ENCODE data around the gene MED9.

Gene MED9

DNA sequence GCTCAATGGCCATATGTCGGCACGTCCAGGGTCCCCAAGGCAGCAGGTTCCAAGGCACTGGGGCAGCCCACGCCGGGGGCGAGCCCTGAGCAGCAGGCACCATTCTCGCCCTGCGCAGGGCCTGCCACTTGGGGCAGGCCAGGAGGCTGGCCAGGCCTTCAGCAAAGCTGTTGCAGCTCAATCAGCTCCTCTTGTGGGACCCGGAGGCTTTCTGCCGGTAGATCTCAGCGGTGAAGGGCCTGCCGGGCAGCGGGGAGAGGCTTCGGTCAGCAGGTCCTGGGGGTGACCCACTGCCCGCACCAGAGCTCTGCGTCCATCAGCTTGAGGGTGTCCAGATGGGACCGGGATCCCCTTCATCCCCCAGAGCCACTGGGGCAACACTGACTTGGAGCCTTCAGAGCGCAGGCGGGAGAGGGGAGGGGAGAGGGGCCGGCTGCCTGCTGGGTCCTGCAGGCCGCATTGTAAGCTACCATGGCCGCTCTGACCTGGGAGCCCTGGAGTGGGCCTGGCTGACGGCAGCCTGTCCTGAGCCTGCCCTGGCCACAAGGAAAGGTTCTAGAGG lies 28.9 kb downstream of the MED9 start:
- Histone ChIP-seq H3K27me3 (ENCODE audit: control insufficient read depth, low read length) (no peaks in the 10 kb centered on the region), H3K4me1 (ENCODE audit: control insufficient read depth, low read length) (peaks cover 5% of the 10 kb centered on the region; the same call in 1 of the 2 replicates), H3K4me3 (ENCODE audit: low read length) (no peak overlapping the region), H3K36me3 (ENCODE audit: control insufficient read depth, low read length) (no peaks in the 10 kb centered on the region), H3K9me2 (replicated peaks; ENCODE audit: control insufficient read depth, low read length) (no peaks in the 10 kb centered on the region), H3K4me2 (ENCODE audit: low read length) (no peak overlapping the region), H4K20me1 (ENCODE audit: control insufficient read depth, insufficient read depth, low read depth, low read length) (no peaks in the 10 kb centered on the region), H3K79me2 (ENCODE audit: control insufficient read depth, low read length) (no peaks in the 10 kb centered on the region), H3F3A (ENCODE audit: control insufficient read depth, insufficient read depth) (no peaks in the 10 kb centered on the region), H3K27ac (ENCODE audit: low read depth, low read length) (no peak overlapping the region), H3K9me3 (ENCODE audit: control insufficient read depth, insufficient read depth, low read length) (no peaks in the 10 kb centered on the region)
- TF ChIP-seq CTCF (IDR thresholded peaks at IDR 0.05; ENCODE audit: low read depth, low read length, poor library complexity, severe bottlenecking) (no peak), EZH2phosphoT487 (IDR thresholded peaks at IDR 0.05; ENCODE audit: borderline replicate concordance, low read length) (no peak)

GRCh38 chr17:17506181-17506741 lies 29.5 kb downstream of the MED9 start:
- Histone ChIP-seq H3K4me1 (ENCODE audit: control insufficient read depth, low read length) (peaks cover 5% of the 10 kb centered on the region; the same call in 1 of the 2 replicates), H3F3A (ENCODE audit: control insufficient read depth, insufficient read depth) (no peaks in the 10 kb centered on the region), H3K4me2 (ENCODE audit: low read length) (no peak overlapping the region), H3K27me3 (ENCODE audit: control insufficient read depth, low read length) (no peaks in the 10 kb centered on the region), H3K36me3 (ENCODE audit: control insufficient read depth, low read length) (no peaks in the 10 kb centered on the region), H3K9me2 (replicated peaks; ENCODE audit: control insufficient read depth, low read length) (no peaks in the 10 kb centered on the region), H3K4me3 (ENCODE audit: low read length) (no peak overlapping the region), H3K9me3 (ENCODE audit: control insufficient read depth, insufficient read depth, low read length) (no peaks in the 10 kb centered on the region), H3K27ac (ENCODE audit: low read depth, low read length) (no peak overlapping the region), H4K20me1 (ENCODE audit: control insufficient read depth, insufficient read depth, low read depth, low read length) (no peaks in the 10 kb centered on the region), H3K79me2 (ENCODE audit: control insufficient read depth, low read length) (no peaks in the 10 kb centered on the region)
- no peak for TF ChIP-seq CTCF (IDR thresholded peaks at IDR 0.05; ENCODE audit: low read depth, low read length, poor library complexity, severe bottlenecking)
- TF ChIP-seq EZH2phosphoT487 (IDR thresholded peaks at IDR 0.05; ENCODE audit: borderline replicate concordance, low read length), result no peak

- H3K9me2 ChIP-seq (replicated peaks; ENCODE audit: control insufficient read depth, low read length), result no peaks in the 10 kb centered on the region
- no peak overlapping the region for H3K4me2 ChIP-seq (ENCODE audit: low read length)
- peaks cover 5% of the 10 kb centered on the region; the same call in 1 of the 2 replicates for H3K4me1 ChIP-seq (ENCODE audit: control insufficient read depth, low read length)
- H3F3A ChIP-seq (ENCODE audit: control insufficient read depth, insufficient read depth), result no peaks in the 10 kb centered on the region
- H3K9me3 ChIP-seq (ENCODE audit: control insufficient read depth, insufficient read depth, low read length), result no peaks in the 10 kb centered on the region
- H3K4me3 ChIP-seq (ENCODE audit: low read length), result no peak overlapping the region
- TF ChIP-seq CTCF (IDR thresholded peaks at IDR 0.05; ENCODE audit: low read depth, low read length, poor library complexity, severe bottlenecking) (no peak), EZH2phosphoT487 (IDR thresholded peaks at IDR 0.05; ENCODE audit: borderline replicate concordance, low read length) (no peak)
- no peaks in the 10 kb centered on the region for H3K36me3 ChIP-seq (ENCODE audit: control insufficient read depth, low read length)
- no peaks in the 10 kb centered on the region for H3K79me2 ChIP-seq (ENCODE audit: control insufficient read depth, low read length)
- no peak overlapping the region for H3K27ac ChIP-seq (ENCODE audit: low read depth, low read length)
- H4K20me1 ChIP-seq (ENCODE audit: control insufficient read depth, insufficient read depth, low read depth, low read length), result no peaks in the 10 kb centered on the region
- H3K27me3 ChIP-seq (ENCODE audit: control insufficient read depth, low read length), result no peaks in the 10 kb centered on the region
Observed at GRCh38 chr17:17506893-17507464, 30.2 kb downstream of the MED9 start.
